ENCODE data around the gene C1GALT1C1L. TPM values are rescaled to one million over a fixed set of nuclear protein-coding genes. Genes with fewer than 3 reads are reported as not detected.
"Not testable (repeated sequence)": the region's sequence is repeated elsewhere in the genome, so short reads cannot be mapped to it uniquely, and the experiment has no call there.

The C1GALT1C1L gene
- total RNA-seq, 1 experiment from 2014 or later: 1.4 TPM

DNA sequence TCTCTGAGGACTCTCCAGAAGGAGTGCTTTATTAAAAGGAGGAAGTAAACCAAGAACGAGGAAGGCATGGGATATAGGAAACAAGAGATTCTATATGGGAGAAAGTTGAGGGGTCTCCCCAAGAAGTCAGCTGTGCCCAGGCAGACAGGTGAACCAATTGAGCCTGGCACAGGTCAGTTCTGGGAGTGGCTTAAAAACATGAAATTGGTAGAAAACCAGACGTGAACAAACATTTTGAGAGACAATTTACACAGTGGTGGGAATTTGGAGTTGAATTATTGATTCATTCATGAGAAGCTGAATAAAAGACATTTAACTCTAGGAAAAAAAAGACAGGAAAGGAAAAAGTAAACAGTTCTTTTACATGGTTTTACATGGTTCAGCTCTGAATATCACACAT lies 22.7 kb downstream of the C1GALT1C1L start:
- DNase-seq (ENCODE audit: low spot score): no peak

DNA sequence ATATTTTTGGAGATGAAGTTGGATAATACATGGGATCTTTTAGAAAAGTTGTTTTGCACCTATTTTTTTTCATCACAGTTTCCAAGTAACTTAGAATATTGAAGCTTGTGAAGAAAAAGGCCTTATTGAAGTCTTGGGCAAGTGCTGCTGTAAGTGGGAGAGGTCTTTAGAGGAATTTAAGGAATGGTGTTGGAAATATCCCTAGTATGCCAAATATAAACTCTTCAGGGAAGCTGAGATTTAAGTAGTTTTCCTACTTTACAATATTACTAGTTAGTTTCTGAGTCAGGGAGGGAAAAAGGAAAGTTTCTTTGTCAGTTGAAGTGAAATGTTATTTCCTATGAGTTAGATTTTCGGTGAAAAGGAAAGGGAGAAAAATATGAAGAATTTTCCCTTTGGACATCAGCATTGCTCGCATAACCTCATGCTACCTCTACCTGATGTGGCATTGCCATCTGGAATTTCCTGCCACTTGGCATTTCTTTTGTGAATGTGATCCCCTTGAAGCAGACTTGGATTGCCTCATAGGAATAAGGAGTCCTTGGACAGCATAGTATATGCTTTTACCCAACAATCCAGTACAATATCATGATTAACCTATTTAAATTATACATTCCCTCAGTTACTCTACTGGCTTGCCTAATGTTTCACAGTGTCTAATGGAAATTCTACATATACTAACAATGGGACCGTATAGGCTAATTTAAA lies 27.1 kb downstream of the C1GALT1C1L start:
- no peak for DNase-seq (ENCODE audit: low spot score)

DNA sequence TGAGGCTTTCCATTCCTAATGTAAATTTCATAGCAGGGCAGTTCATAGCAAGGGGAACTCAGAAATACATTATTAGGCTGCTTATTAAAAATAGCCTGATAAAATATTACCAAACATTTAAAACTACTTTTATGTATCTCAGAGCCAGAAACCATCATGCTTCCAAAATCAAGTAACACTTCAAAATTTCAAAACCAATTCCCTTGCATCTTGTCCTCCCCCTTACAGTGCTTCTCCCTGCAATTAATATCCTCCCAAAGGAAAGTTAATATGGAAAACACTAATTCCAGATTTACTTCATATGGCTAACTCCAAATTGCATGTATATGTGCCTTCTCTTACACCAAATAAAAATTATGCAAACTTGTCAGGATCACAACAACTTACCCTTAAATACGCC lies 32.5 kb downstream of the C1GALT1C1L start:
- DNase-seq (ENCODE audit: low spot score): no peak

DNA sequence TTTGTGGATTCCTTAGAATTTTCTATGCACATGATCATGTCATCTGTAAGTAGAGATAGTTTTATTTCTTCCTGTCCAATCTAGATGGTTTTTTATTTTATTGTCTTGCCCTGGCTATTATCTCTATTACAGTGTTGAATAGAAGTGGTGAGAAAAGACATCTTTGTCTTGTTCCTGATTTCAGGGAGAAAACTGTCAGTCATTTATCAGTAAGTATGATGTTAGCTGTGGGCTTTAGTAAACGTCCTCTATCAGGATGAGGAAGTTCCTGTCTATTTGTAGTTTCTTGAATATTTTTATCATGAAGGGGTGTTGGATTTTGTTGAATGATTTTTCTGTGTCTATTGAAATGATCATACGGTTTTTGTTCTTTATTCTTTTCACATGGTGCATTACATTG lies 33.9 kb downstream of the C1GALT1C1L start:
- DNase-seq (ENCODE audit: low spot score): no peak

DNA sequence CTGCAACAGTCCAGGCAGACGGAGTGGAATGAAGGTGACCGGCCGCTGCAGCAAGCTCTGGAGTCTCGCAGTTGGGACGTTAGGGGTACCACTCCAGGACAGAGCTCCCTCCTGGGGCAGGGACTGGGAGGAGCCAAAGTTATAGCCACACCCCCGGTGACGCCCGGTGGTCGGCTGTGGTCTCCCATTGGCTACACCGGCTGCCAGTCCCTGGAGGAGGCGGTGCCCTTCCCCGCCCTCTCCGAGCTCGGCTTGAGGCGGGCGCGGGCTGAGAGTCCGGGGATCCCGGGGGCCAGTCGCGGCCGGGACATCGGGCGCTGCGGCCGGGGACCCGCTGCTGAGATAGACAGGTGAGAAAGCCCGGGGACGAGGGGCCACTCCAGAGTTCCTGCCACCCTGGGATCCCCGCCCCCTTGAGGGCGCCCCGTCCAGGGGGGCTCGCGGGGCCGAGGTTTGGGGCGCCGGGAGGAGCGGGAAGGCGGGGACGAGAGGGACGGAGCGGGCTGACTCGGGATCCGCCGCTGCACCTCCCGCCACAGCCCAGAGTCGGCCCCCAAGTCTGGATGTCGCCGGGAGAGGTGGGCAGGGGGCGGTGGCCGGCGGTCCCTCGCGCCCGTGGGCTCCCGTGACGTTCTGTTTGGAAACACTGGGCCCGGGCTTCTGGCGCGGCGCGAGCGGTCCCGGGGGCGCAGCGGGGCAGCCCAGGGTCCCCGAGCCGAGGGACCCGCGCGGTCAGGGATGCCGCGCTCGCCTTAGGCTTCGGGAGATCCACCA lies 39.0 kb downstream of the C1GALT1C1L start, which contains the start of gene PLEKHH2:
Gene PLEKHH2 (plus strand): TSS at position 231 of the 774 bp plus-strand sequence. CDS start 7,414 bp downstream, outside the sequence.
- peak; percentile 90 for DNase-seq (ENCODE audit: low spot score)

DNA sequence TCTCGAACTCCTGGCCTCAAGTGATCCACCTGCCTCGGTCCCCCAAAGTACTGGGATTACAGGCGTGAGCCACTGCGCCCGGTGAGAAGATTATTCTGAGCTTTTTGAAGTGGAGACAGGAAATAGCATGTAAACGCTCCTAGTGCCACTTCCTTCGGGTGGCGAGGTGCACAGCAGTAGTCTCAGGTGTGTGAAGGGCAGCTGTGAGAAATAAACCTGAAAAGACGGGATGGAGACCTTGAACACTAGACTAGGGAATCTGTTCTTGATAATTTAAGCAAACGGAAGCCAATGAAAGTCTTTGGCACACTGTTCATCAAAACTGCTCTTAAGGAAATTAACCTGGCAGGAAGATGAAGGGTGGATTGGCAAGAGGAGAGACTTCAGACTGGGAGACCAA lies 39.6 kb downstream of the C1GALT1C1L start:
- no peak for DNase-seq (ENCODE audit: low spot score)

DNA sequence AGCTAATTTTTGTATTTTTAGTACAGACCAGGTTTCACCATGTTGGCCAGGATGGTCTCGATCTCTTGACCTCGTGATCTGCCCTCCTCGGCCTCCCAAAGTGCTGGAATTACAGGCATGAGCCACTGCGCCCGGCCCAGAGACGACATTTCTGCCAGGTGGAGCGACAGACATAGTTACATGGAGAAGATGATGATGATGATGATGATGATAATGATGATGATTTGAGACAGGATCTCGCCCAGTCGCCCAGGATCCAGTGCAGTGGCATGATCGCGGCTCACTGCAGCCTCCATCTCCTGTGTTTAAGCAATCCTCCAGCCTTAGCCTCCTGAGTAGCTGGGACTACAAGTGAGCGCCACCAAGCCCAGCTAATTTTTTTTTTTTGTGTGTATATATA lies 40.1 kb downstream of the C1GALT1C1L start:
- DNase-seq (ENCODE audit: low spot score): not testable (repeated sequence)

DNA sequence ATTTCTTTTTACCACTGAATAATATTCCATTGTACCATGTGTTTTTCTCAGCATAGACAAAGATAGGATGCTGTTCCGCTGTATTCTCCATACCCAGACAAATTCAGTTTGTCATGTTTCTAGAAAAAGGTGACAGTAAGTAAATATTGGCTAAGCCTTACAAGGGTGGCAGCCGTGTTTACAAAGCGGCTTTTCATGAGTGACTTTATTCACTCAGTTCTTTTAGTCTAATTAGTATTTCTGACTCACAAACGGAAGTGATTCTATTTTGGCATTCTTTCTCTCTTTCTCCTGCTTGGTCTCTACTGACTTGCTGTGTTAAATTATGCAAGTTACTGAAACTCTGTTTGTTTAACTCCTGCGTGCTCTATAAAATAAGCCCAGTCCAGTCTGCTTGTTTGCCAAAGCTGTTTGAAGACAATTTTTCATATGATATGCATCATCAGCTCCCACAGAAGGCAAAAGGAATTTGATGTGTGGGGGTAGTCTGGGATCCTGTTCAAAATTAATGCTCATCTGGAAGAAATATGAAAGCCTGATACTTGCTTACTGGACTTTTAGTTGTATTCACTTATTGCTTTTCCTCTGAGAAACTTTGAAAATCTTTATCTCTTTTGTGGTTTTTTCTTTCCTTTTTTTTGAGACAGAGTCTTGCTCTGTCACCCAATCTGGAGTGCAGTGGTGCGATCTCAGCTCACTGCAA lies 41.5 kb downstream of the C1GALT1C1L start:
- peak; percentile 85 for DNase-seq (ENCODE audit: low spot score)

DNA sequence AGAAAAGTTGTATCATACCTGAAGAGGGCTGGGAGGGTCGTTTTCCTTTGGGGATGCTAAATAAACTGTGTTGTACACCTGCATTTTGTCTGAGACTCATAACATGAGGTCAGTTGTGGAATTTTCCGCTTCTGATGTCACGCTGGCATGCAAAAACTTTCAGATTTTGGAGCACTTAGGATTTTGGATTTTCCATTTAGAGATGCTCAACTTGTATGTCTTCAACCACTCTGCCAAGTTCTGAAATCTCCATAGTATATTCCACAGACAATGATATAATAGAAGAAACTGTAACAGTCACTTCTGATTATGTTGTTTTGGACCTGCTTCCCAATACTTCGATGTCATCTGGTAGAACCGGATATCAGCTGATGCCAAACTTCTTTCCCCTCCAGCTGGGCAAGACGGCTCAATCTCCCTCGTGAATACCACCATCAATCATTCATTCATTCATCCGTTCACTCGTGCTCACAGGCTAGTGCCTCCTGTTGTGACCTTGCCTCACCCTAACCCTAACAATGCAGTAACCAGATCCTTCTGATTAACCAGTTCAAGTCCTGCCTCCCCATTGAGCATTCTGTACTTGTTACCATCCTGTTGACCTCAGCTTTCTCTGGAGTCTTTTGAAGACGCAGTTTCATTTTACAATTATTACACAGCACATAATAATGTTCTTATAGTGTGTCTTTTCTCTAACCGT lies 44.5 kb downstream of the C1GALT1C1L start:
- no peak for DNase-seq (ENCODE audit: low spot score)

Other genes starting within 250 kb of the C1GALT1C1L start
- gene THADA, start 80.4 kb downstream of the C1GALT1C1L start, total RNA-seq (2014; rRNA removed; shearing (Covaris generic)): 22.0 and 28.7 TPM in 2 replicates
- gene PLEKHH2, start 39.2 kb downstream of the C1GALT1C1L start, total RNA-seq (2014; rRNA removed; shearing (Covaris generic)): 1.5 and 3.8 TPM in 2 replicates
- 6.5 and 9.7 TPM in 2 replicates for gene DYNC2LI1, start 97.6 kb upstream of the C1GALT1C1L start, total RNA-seq (2014; rRNA removed; shearing (Covaris generic))
- gene ABCG5, start 162.4 kb upstream of the C1GALT1C1L start, total RNA-seq (2014; rRNA removed; shearing (Covaris generic)): not detected in 2 replicates
- gene ABCG8, start 162.5 kb upstream of the C1GALT1C1L start, total RNA-seq (2014; rRNA removed; shearing (Covaris generic)): not detected in 2 replicates

Measured in HT-29 (cell line).